ENCODE results near the gene FOXP1. TPM values are rescaled to one million over a fixed set of nuclear protein-coding genes. Genes with fewer than 3 reads are reported as not detected.

The FOXP1 gene
- total RNA-seq, 1 donor from 2014 or later, result 26.1 TPM

- no peak overlapping the region for H3K4me3 ChIP-seq (ENCODE audit: low read depth, low read length)
- no peak for DNase-seq (ENCODE audit: low read depth)
- no peak for TF ChIP-seq CTCF (conservative IDR thresholded peaks at IDR 0.05; ENCODE audit: low read depth, low read length)
These were observed 350.6 kb downstream of the FOXP1 start for GRCh38 chr3:71232895-71233294.

- DNase-seq (ENCODE audit: low read depth), result no peak
- TF ChIP-seq CTCF (conservative IDR thresholded peaks at IDR 0.05; ENCODE audit: low read depth, low read length), result no peak
- no peak overlapping the region for H3K4me3 ChIP-seq (ENCODE audit: low read depth, low read length)
These were observed 351.3 kb downstream of the FOXP1 start for GRCh38 chr3:71232175-71232679.

- TF ChIP-seq CTCF (conservative IDR thresholded peaks at IDR 0.05; ENCODE audit: low read depth, low read length), result no peak
- no peak overlapping the region for H3K4me3 ChIP-seq (ENCODE audit: low read depth, low read length)
- no peak for DNase-seq (ENCODE audit: low read depth)
These were observed 351.8 kb downstream of the FOXP1 start for GRCh38 chr3:71231680-71232079.

- no peak for TF ChIP-seq CTCF (conservative IDR thresholded peaks at IDR 0.05; ENCODE audit: low read depth, low read length)
- H3K4me3 ChIP-seq (ENCODE audit: low read depth, low read length), result no peak overlapping the region
- no peak for DNase-seq (ENCODE audit: low read depth)
These were observed 353.4 kb downstream of the FOXP1 start for GRCh38 chr3:71229905-71230657.

GRCh38 chr3:71228156-71228866 is 355.2 kb downstream of the FOXP1 start:
- TF ChIP-seq CTCF (conservative IDR thresholded peaks at IDR 0.05; ENCODE audit: low read depth, low read length), result no peak
- DNase-seq (ENCODE audit: low read depth), result no peak
- H3K4me3 ChIP-seq (ENCODE audit: low read depth, low read length), result no peak overlapping the region

- DNase-seq (ENCODE audit: low read depth), result no peak
- TF ChIP-seq CTCF (conservative IDR thresholded peaks at IDR 0.05; ENCODE audit: low read depth, low read length), result no peak
- H3K4me3 ChIP-seq (ENCODE audit: low read depth, low read length), result no peak overlapping the region
These were observed 356.3 kb downstream of the FOXP1 start for GRCh38 chr3:71227270-71227661.
